Activated naive CD8-positive, alpha-beta T cell treated with anti-CD3 and anti-CD28 coated beads for 36 hours (primary cell): ENCODE measurements around the gene INSL3. TPM values are rescaled to one million over a fixed set of nuclear protein-coding genes. Genes with fewer than 3 reads are reported as not detected.

Experiments used
- DNase-seq: peaks from one replicate; pipeline ENCODE4 v3.0.0; 2021
- H3K27ac Mint-ChIP-seq: one replicate; pipeline ENCODE4 v1.8.0; 2022; ENCODE audit warnings: mild to moderate bottlenecking, moderate library complexity, mixed read lengths
- H3K27me3 Mint-ChIP-seq: one replicate; pipeline ENCODE4 v1.8.0; 2022; ENCODE audit warnings: mild to moderate bottlenecking, mixed read lengths
- H3K36me3 Mint-ChIP-seq: one replicate; pipeline ENCODE4 v1.8.0; 2021; ENCODE audit warnings: mild to moderate bottlenecking, mixed read lengths
- H3K4me1 Mint-ChIP-seq: one replicate; pipeline ENCODE4 v1.8.0; 2021; ENCODE audit warnings: mixed read lengths
- H3K4me3 Mint-ChIP-seq: one replicate; pipeline ENCODE4 v1.8.0; 2022; ENCODE audit warnings: mild to moderate bottlenecking, moderate library complexity, mixed read lengths
- H3K9me3 Mint-ChIP-seq: one replicate; pipeline ENCODE4 v1.8.0; 2022; ENCODE audit warnings: mixed read lengths
- total RNA-seq, 2 experiments: library from RNA; stranded (reverse); gene quantifications; one replicate each; pipeline ENCODE4 v1.2.3, GENCODE V29; 2021

Gene INSL3, protein sequence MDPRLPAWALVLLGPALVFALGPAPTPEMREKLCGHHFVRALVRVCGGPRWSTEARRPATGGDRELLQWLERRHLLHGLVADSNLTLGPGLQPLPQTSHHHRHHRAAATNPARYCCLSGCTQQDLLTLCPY
- 1 to 10 TPM; 1.7 to 1.8 TPM for total RNA-seq

DNA sequence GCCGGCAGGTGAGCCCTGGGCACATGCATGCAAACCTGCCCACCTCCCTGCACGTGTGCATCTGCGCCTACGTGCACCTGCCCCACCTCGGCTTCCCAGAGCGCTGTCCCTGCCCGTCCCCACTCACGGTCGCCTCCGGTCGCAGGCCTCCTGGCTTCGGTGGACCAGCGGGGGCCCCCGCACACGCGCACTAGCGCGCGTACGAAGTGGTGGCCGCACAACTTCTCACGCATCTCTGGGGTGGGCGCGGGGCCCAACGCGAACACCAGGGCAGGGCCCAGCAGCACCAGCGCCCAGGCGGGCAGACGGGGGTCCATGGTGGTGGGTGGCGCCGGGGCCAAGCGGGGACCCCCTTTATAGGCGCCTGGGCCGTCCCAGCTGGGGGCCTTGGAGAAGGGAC, at the start of gene INSL3:
Gene INSL3 (minus strand): TSS at position 330 of the 400 bp plus-strand sequence. CDS start 13 bp downstream, at position 317.
- H3K27ac Mint-ChIP-seq, result no peak within 1 kb of the TSS
- no peak for DNase-seq
- H3K36me3 Mint-ChIP-seq, result peaks cover 2% of the 10 kb centered on the region

DNA sequence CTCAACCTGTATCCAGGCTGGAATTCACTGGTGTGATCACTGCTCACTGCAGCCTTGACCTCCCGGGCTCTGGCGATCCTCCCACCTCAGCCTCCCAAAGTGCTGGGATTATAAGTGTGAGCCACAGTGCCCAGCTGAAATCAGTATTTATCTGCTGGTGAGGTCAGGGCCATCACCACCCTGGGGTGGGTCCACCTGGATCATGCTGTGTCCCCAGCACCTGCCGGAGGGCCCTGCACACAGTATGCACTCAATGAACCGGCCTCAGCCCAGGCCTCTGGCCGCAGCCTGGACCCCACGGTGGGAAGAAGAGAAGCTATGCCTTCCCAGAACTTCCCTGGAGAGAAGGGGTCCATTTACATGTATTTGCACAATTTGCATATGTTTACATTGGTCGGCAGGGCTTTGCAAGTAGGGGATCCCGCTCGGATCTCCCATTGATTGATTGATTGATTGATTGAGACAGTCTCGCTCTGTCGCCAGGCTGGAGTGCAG, 47.8 kb upstream of the INSL3 start:
- Mint-ChIP-seq H3K9me3 (no peaks in the 10 kb centered on the region), H3K36me3 (peaks cover 14% of the 10 kb centered on the region), H3K4me1 (peaks cover 20% of the 10 kb centered on the region), H3K4me3 (no peak overlapping the region), H3K27me3 (peaks cover 5% of the 10 kb centered on the region), H3K27ac (no peak overlapping the region)
- no peak for DNase-seq

More for the DNA sequence above, at the start of gene INSL3:
- Mint-ChIP-seq H3K4me1 (no peaks in the 10 kb centered on the region), H3K9me3 (no peaks in the 10 kb centered on the region), H3K4me3 (no peak within 1 kb of the TSS), H3K27me3 (no peaks in the 10 kb centered on the region)

GRCh38 chr19:17868669-17869068, 47.4 kb upstream of the INSL3 start:
- peaks cover 5% of the 10 kb centered on the region for H3K27me3 Mint-ChIP-seq
- no peak for DNase-seq
- H3K9me3 Mint-ChIP-seq, result no peaks in the 10 kb centered on the region
- no peak overlapping the region for H3K4me3 Mint-ChIP-seq
- peaks cover 18% of the 10 kb centered on the region for H3K36me3 Mint-ChIP-seq
- H3K27ac Mint-ChIP-seq, result no peak overlapping the region
- H3K4me1 Mint-ChIP-seq, result peaks cover 21% of the 10 kb centered on the region

- H3K27me3 Mint-ChIP-seq, result peaks cover 5% of the 10 kb centered on the region
- no peaks in the 10 kb centered on the region for H3K9me3 Mint-ChIP-seq
- peak overlapping the region; percentile 12 for H3K27ac Mint-ChIP-seq
- H3K4me3 Mint-ChIP-seq, result no peak overlapping the region
- H3K36me3 Mint-ChIP-seq, result peaks cover 35% of the 10 kb centered on the region
- no peak for DNase-seq
- H3K4me1 Mint-ChIP-seq, result peaks cover 30% of the 10 kb centered on the region
These were observed 45.7 kb upstream of the INSL3 start for GRCh38 chr19:17866964-17867486.

- no peaks in the 10 kb centered on the region for H3K9me3 Mint-ChIP-seq
- no peak overlapping the region for H3K4me3 Mint-ChIP-seq
- peak overlapping the region; percentile 81 for H3K27ac Mint-ChIP-seq
- no peak for DNase-seq
- peaks cover 5% of the 10 kb centered on the region for H3K27me3 Mint-ChIP-seq
- H3K4me1 Mint-ChIP-seq, result peaks cover 31% of the 10 kb centered on the region
- peaks cover 41% of the 10 kb centered on the region for H3K36me3 Mint-ChIP-seq
These were observed 45.1 kb upstream of the INSL3 start for GRCh38 chr19:17866312-17866963.

GRCh38 chr19:17865364-17866311, 44.3 kb upstream of the INSL3 start:
- Mint-ChIP-seq H3K27me3 (peaks cover 5% of the 10 kb centered on the region), H3K9me3 (no peaks in the 10 kb centered on the region), H3K36me3 (peaks cover 49% of the 10 kb centered on the region), H3K4me3 (peak overlapping the region; percentile 29), H3K4me1 (peaks cover 33% of the 10 kb centered on the region), H3K27ac (peak overlapping the region; percentile 81)
- DNase-seq, result no peak

DNA sequence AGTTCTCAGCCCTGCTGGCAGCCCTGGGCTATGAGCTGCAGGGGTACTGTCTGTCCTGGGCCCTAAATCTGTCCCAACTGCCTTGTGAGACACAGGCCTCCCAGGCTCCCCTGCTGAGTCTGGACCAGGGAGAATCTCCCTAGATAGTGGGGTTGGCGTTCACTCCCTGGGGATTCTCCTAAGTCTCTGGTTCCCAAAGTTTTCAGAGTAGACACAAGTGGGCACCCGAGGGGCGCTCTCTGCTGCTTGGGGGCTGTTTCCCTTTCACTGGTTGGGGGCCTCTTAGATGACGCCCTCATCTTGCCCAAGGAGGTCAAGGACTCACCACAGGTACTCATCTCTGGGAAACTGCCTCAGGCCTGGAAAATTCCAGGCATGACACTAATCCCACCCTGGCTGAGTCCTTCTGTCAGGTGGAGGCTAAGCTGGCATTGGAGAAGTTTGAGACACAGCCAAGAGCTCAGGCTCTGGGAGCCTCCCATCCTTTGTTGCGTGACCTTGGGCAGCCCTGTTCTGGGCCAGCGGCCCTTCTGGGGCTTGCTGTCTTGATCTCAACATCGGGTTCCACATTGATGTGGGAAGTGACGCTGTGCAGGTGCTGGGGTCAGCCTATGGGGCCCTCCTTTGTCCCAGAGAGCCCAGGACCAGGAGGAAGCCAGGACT, 42.3 kb upstream of the INSL3 start:
- Mint-ChIP-seq H3K27ac (peak overlapping the region; percentile 81), H3K4me3 (peak overlapping the region; percentile 63), H3K9me3 (no peaks in the 10 kb centered on the region), H3K4me1 (peaks cover 40% of the 10 kb centered on the region), H3K36me3 (peaks cover 60% of the 10 kb centered on the region), H3K27me3 (peaks cover 10% of the 10 kb centered on the region)
- no peak for DNase-seq

DNA sequence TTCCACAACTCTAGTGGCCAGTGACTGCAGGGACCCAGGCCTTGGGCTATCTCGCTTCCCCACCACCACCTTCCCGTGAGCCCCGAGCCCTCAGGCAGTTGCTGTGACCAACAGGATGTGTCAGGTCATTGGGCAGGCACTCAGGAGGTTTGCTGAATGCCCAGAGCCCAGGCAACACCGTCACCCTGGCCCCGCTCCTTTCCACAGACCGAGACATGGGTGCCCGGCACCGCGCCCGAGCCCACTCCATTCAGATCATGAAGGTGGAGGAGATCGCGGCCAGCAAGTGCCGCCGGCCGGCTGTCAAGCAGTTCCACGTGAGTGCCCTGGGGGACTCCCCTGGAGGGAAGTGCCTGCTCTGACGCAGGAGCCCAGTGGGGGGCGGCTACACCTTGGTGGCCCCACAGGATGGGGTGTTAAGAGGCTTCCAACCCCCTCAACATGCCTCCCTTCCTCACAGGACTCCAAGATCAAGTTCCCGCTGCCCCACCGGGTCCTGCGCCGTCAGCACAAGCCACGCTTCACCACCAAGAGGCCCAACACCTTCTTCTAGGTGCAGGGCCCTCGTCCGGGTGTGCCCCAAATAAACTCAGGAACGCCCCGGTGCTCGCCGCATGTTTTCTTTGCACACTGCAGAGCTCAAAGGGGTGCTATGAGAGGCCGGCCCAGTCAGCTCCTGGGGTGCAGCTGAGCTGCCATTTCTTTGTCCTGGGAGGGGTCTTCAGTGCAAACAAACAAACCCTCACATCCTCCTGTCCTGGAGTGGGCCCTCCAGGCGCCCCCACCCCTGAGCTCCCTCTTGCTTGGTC, 41.6 kb upstream of the INSL3 start:
- H3K27ac Mint-ChIP-seq, result peak overlapping the region; percentile 99
- H3K36me3 Mint-ChIP-seq, result peaks cover 60% of the 10 kb centered on the region
- no peak for DNase-seq
- H3K27me3 Mint-ChIP-seq, result peaks cover 10% of the 10 kb centered on the region
- H3K4me3 Mint-ChIP-seq, result peak overlapping the region; percentile 99
- H3K9me3 Mint-ChIP-seq, result no peaks in the 10 kb centered on the region
- peaks cover 40% of the 10 kb centered on the region for H3K4me1 Mint-ChIP-seq

DNA sequence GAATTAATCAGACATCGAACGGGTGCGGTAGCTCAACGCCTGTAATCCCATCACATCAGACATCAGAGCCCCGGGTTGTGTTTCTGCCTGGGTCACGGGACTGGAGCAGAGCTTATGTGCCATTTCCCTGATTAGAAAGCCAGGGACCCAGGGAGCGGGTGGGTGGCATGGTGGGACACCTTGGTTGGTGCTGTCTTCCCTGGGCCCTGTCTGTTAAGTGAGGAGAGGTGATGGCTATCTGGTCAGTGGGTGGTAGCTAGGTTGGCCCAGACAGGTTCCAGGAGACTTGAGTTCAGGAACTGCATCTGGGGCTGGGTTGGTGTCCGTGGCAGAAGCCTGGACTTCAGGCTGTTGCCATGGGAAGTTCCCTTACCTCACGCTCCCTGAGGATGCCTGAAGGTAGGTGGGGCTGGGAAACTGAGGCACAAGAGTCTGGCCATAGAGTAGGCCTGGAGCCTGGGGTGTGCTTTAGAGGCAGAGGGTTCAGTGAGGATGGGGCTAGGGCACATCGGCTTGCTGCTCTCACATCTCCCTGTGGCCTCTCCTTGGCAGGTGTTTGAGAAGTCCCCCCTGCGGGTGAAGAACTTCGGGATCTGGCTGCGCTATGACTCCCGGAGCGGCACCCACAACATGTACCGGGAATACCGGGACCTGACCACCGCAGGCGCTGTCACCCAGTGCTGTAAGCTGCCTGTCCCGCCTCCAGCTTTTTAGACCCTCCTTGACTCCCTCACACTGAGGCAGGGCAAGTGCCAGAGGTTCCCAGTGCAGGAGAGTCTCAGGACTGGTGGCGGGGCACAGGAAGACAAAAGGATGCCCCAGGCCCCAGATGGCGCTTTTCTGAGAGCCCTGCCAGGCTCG, 40.5 kb upstream of the INSL3 start:
- Mint-ChIP-seq H3K27me3 (peaks cover 10% of the 10 kb centered on the region), H3K9me3 (no peaks in the 10 kb centered on the region), H3K4me1 (peaks cover 40% of the 10 kb centered on the region), H3K4me3 (peak overlapping the region; percentile 99), H3K36me3 (peaks cover 60% of the 10 kb centered on the region), H3K27ac (peak overlapping the region; percentile 99)
- no peak for DNase-seq

- Mint-ChIP-seq H3K27me3 (peaks cover 10% of the 10 kb centered on the region), H3K4me1 (peaks cover 39% of the 10 kb centered on the region), H3K36me3 (peaks cover 60% of the 10 kb centered on the region), H3K9me3 (no peaks in the 10 kb centered on the region), H3K27ac (peak overlapping the region; percentile 99), H3K4me3 (peak overlapping the region; percentile 99)
- DNase-seq, result no peak
These were observed 39.7 kb upstream of the INSL3 start for GRCh38 chr19:17860993-17861360.

DNA sequence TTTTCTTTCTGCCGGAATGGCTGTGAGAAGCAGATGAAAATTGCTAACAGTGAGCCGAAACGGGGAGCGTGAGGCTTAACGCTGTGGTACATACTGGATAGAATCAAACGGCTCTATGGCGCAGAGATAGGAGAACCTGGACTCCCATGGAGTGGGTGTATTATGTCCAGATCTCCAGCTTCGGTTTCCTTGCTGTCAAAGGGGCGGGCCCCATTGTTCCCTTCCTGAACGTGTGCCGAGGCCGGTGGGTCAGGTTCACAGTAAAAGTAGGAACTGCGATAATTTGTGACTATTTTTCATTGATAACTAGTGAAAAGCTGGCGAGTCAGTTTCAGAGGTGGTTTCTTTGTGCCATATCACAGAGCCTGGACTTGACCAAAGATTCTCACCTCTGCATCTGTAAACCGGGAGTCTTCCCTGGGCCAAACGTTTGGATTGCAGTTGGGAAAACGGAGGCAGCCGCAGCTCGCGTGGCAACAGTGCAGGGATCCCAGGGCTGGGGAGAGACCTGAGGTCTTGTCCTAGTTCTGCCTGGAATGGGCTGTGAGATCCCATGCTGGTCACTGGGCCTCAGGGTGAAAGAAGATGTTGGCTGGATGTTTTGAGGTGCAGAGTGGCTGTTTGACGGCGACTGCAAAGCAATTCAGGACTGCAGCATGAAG, 39.1 kb upstream of the INSL3 start:
- Mint-ChIP-seq H3K4me3 (peak overlapping the region; percentile 99), H3K4me1 (peaks cover 38% of the 10 kb centered on the region), H3K9me3 (no peaks in the 10 kb centered on the region), H3K27me3 (peaks cover 10% of the 10 kb centered on the region), H3K27ac (peak overlapping the region; percentile 99), H3K36me3 (peaks cover 55% of the 10 kb centered on the region)
- no peak for DNase-seq

DNA sequence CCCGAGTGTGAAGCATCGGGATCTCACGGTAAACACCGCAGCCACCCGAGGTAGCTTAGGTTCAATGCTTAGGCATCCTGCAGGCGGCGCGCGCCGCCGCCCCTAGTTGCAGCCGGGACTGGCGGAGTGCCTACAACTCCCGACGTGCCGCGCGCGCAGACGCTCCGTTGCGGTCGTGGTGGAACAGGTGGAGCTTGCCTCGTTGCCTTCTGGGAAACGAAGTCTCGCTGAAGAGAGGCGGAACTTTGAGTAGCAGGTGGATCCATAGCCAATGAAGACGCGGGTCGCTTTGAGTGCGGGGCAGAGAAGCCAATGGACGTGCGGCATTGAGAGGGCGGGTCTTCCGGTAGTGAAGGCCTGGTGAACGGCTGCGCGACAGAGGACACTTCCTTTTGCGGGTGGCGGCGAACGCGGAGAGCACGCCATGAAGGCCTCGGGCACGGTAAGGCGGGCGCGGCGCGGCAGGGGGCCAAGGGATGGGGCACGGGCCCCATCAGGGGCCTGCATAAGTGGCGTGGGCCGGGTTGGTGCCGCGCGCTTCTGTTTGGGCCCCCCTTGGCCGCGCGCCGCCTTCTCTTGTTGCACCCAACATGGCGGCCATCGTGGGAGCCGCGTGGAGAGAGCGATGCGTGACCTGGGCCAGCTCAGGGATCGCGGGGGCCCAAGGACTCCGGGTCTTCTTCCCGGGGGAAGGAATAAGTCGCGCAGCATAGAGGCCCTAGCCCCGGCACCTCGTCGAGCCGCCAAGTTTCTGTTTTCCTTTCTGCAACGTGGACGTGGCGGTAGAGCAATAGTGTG, 38.4 kb upstream of the INSL3 start, which contains the start of gene RPL18A:
Gene RPL18A (plus strand): TSS at position 378 of the 798 bp plus-strand sequence. CDS start 47 bp downstream, at position 425.
- H3K9me3 Mint-ChIP-seq, result no peaks in the 10 kb centered on the region
- H3K36me3 Mint-ChIP-seq, result peaks cover 49% of the 10 kb centered on the region
- H3K27me3 Mint-ChIP-seq, result peaks cover 5% of the 10 kb centered on the region
- peaks cover 36% of the 10 kb centered on the region for H3K4me1 Mint-ChIP-seq
- peak within 1 kb of the TSS; percentile 99 for H3K27ac Mint-ChIP-seq
- DNase-seq, result peak; percentile 99
- peak within 1 kb of the TSS; percentile 99 for H3K4me3 Mint-ChIP-seq
